ENCODE measurements around the gene CEP152.

- TF ChIP-seq CTCF (IDR thresholded peaks at IDR 0.05) (no peak), POLR2A (IDR thresholded peaks at IDR 0.05) (no peak)
Measured at GRCh38 chr15:48834756-48835155, 23.9 kb upstream of the CEP152 start.

All from heart left ventricle (tissue), 13 donors.